LNCaP clone FGC (cell line): ENCODE measurements around the gene TTC7B.

Experiments used
- DNase-seq: peaks from one replicate; pipeline ENCODE4 v3.0.0-alpha.2; 2011; ENCODE audit warnings: low read depth
- H3K4me3 ChIP-seq: 2 replicates; pipeline ENCODE4 v1.5.1; 2011; ENCODE audit warnings: mild to moderate bottlenecking, low read depth, low read length, control low read depth
- CTCF ChIP-seq: IDR thresholded peaks from 2 replicates; pipeline ENCODE4 v1.5.1; 2012; ENCODE audit warnings: mild to moderate bottlenecking; ENCODE audit not compliant: control insufficient read depth, insufficient read depth; ENCODE audit errors: extremely low read depth

Gene TTC7B

GRCh38 chr14:90558983-90559590, 257.1 kb downstream of the TTC7B start:
- no peak overlapping the region for H3K4me3 ChIP-seq
- DNase-seq = no peak
- no peak for TF ChIP-seq CTCF

DNA sequence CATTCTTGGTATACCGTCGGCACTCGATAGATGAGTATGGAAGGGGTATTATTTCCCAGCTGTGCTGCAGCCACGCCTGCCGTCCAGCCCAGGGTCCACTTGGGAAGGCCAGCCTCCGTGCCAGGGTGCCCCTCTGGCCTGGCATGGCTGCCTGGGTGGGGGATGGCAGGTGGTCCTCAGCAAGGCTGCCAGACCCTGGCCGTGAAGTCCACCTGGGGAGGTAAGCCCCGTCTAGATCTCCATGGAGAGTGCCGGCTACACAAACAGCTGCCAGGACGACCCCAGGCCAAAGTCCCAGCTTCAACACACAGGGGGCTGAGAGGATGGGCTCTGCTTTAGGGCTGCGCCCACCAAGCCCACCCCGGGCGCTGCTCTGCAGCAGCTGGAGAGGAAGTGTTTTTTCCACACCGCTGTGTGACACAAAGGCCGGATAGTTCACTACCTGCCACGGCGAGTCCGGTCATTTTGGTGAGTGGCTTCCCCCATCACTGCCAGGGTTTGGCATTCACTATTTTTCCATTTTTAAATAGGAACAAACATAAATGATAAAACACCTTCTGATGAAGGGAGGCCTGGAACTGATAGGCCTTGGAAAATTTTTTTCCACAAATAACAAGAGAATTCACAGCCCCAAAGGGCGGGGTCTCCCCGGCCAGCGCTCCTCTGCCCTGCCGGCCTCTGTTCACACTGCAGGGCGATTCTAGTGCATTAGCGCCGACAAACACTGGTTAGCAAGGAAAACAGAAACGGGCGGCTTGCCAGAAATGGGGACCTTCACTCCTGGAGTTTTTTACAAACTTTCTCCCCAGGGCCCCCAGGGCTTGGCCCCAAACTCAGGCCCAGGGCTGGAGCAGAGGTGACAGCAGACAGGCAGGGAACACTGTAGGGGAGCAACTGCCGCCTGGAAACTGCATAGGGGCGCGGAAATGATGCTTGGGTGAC, 257.9 kb downstream of the TTC7B start:
- no peak for TF ChIP-seq CTCF
- H3K4me3 ChIP-seq = no peak overlapping the region
- no peak for DNase-seq

- TF ChIP-seq CTCF = no peak
- no peak overlapping the region for H3K4me3 ChIP-seq
- no peak for DNase-seq
These were observed 258.7 kb downstream of the TTC7B start for GRCh38 chr14:90557516-90557915.

DNA sequence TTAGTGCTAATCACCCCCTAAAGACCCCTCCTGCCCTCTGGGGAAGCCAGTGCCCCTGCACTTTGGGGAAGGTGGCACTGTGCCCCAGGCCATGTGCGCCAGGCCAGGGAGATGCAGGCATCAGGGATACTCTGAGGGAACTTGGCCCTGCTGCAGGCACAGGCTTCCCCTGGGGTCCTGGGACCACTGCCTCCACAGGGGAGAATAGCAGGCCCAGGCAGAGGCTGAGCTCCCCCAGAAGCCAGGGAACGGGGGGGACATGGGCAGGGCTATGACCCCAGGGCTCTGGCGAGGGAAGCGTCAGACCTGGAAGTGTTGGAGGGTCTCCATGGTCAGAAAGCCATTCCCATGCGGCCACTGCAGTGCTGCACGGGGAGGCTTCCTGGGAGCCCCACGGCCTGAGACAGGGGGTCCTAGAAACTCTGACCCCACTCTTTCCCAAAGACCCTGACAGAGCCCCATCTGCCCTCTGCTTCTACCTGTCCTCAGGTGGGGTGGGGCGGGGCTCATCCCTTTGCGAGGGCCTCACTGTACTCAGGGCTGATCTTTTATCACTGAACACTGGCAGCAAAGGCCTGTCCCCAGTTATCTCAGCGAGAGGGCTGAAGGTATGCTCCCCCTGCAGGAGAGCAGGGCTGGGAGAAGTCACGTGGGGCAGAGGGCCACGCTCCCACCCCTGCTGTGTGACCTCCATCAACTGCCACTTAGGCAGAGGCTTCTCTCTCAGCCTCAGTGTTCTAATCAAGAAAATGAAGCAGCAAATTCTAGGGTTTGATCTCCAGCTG, 259.4 kb downstream of the TTC7B start:
- H3K4me3 ChIP-seq = no peak overlapping the region
- no peak for DNase-seq
- no peak for TF ChIP-seq CTCF

DNA sequence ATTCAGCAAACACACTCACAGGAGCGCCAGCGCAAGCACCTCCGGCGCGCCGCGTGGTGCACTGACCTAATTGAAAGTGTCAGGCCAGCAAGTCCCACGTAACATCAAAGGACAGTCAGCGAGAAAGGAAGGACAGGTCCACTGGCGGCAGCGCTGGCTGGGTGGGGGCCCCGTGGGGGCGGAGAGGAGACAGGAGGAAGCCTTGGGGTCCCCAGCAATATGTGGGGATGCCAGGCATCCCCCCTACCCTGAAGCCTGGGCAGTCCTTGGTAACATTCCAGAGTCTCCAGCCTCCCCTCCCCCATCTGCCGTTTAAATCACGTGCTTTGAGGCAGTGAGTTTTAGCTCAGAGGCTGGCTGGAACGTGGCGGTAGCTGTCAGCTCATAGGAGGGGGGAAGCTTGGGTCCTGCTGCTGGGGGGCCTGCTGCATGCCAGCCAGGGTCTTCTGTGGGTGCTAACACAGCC, 260.2 kb downstream of the TTC7B start:
- no peak overlapping the region for H3K4me3 ChIP-seq
- no peak for DNase-seq
- TF ChIP-seq CTCF = no peak

DNA sequence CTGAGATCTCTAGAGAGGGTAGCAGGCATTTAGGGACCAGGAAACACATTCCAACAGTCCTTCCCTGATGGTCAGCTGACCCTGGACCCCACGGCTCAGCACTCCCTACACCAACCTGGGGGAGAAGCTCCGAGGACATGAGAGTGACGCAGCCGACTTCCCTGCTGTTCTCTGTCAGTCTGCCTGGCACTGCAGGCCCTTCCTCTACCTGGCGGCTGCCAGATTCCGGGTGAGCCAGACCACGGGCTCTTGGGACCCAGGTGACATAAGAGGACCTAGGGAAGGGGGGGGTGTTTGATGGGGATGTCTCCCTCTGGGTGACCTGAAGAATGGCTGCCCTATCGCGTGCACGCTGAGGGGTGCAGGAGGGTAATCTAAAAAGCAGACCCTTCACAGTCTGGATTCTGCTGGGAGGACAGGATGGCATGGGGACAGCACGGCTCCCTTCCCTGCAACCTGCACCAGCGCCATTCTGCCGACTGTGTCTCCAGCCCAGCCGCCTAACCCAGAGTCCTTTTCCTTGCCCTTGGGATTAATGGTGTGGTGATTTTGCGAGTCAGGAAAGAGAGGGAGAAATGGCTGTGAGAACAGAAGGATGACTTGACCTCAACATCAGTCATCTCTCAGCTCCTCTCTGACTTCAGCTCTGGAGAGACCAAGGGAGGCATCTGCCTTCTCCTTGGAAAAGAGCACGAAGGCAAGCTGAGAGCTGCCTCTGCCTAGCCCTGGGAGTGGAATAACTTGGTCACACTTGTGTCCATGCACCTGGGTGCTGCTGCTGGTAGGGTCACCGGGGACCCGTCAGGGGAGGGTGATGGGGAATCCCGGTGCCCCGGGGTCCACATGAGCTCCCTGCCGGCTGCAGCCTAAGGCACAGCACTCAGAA, 260.9 kb downstream of the TTC7B start:
- no peak for DNase-seq
- H3K4me3 ChIP-seq = no peak overlapping the region
- no peak for TF ChIP-seq CTCF
